GM21526 (cell line): Measurements from ENCODE around the gene GALNT18.

Source experiments
- ATAC-seq: cut with Tn5 transposase; IDR thresholded peaks from one replicate; pipeline ENCODE4 v1.9.1; 2021; ENCODE audit warnings: moderate library complexity; ENCODE audit not compliant: unreplicated experiment, low FRiP score

The GALNT18 gene

DNA sequence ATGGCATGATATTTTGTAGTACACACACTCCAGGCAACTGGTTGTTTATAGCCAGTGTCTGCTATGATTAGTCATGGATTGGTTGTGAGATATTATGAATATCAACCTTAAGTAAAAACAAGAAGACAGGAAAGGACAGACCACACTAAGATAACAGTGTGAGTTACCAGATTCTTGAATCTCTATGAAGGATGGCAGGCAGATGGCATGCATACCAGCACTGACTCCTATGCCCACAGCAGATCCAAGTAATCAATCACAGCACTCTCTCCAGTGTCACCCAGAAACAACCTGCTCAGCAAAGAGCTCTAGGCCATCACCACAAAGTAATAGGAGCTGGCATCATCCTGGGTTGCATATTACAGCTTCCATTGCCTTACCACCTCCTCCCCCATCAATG lies 116.6 kb downstream of the GALNT18 start:
- ATAC-seq = no peak

DNA sequence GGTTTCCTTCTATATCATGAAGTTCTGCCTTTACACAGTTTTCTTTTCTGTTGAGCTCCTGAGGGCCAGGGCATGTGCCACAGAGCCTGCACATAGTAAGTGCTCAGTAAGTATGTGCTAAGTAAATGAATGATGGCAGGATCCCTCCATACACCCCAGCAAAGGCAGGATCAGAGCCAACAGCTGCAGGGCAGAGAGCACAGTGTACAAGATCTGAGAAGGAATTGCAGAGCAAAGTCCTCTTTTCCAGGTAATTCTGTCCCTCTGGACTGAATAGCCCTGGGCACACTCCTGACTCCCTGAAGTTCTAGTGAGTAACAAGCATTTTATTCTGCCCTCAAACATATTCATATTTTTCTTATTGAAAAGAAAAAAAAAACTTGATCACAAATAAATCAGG lies 117.7 kb downstream of the GALNT18 start:
- no peak for ATAC-seq

GRCh38 chr11:11502263-11502861 lies 119.4 kb downstream of the GALNT18 start:
- no peak for ATAC-seq

- ATAC-seq = no peak
These were observed 120.1 kb downstream of the GALNT18 start for GRCh38 chr11:11501546-11502262.

GRCh38 chr11:11500744-11501487 lies 120.9 kb downstream of the GALNT18 start:
- no peak for ATAC-seq

- ATAC-seq = no peak
These were observed 122.5 kb downstream of the GALNT18 start for GRCh38 chr11:11499300-11499699.

GRCh38 chr11:11498195-11498594 lies 123.6 kb downstream of the GALNT18 start:
- ATAC-seq = no peak

DNA sequence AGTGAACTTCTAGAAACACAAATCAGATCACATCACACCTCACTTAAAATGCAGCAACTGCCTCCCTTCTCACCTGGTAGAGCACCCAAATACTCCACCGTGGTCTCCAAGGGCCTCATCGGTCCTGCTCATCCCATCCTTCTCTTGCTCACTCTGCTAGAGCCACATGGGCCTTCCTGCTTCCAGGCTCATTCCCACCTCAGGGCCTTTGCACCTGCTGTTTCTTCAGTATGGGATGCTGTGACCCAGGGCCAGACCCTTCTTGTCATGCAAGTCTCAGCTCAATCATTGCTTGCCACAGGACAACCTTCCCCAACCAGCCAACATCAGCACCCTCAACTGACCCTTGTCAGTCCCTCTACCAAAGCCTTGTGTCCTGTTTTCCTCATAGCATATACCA lies 124.9 kb downstream of the GALNT18 start:
- ATAC-seq = no peak

GRCh38 chr11:11494348-11494747 lies 127.5 kb downstream of the GALNT18 start:
- ATAC-seq = no peak

DNA sequence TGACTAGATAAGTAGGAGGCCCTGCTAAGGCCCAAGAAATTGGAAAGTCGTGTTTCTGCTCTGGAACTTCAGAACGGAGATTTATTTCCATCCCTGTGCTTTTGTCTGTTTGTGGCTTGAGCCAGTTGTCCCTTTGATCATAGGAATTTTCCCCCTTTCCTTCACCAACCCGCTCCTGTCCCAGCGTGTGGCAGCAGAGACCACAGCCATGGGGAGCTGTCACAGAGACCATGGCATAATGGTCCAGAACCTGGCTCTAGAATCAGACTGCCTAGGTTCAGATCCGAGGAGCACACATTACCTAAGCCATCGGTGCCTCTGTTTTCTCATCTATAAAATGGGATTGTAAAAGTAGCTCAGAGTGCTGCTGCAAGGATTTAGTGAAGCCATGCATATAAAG lies 128.1 kb downstream of the GALNT18 start:
- ATAC-seq = no peak

DNA sequence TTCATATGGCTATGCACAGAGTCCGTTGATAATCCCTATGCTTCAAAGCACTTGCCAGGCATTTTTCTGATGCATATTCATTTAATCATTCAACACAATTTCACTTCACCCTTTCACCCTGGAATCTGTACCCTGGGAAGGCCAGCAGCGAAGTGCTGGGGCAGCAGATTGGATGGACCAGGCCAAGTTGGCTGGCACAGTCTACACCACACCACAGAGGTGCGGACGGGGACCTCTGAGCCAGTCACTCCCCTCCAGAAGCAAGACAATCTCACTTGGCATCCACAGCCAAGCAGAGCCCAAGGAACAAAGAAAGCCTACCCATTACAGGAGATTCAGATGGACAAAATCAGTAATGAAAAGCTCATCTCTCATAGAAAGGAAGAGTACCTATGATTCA lies 130.2 kb downstream of the GALNT18 start:
- ATAC-seq = no peak

DNA sequence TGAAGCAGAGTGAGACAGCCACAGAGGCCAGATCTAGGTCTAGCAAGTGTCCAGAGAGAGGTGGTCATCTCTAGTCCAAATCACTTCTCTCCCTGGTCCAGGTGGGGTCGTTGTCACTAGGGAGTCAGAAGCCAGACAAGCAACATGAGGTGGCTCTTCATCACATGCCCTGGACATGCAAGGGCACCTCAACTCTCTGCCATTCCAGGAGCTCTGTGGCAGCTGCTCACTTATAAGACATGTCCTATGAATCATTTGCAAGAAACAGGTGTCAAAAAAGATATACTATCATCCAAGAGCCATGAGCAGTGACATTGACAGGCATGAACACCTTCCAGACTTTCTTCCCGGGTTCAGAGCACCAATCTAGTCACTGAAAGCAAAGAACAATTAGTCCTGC lies 130.8 kb downstream of the GALNT18 start:
- no peak for ATAC-seq

DNA sequence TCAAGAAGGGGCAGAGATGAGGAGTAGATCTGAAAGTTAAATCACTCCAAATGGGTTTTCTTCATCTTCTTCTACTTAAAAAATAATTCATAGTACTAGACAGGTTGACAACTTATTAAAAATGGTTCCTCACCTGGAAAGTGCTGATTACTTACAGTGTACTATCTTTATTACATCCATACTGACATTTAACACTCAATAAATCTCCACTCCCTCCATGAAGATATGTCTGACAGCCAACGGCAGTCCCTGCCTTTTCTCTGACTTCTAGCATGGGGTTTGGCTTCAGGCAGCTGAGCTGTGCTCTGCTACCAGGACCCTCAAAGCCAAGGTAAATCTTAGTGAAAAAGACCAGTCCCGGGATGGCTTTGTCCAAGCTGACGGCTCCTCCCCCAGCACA lies 135.4 kb downstream of the GALNT18 start:
- ATAC-seq = no peak

DNA sequence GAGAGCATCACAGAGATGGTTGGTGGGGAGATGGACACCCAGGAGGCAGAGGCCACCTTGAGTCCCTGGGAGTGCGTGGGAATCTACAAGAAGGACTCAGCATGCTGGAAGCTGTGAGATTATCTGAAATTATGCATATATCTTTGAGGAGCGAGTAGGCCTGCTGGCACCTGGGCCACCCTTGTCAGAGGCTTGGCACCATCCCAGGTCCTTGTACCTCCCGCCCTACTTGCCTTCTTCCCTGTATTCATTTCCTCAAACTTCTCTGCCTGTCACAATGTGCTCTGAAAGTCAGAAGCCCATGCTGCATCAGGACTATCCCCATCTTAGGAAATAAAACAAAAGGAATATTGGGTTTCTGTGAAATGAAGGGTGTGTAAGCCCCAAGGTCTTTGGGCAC lies 135.8 kb downstream of the GALNT18 start:
- ATAC-seq = no peak

DNA sequence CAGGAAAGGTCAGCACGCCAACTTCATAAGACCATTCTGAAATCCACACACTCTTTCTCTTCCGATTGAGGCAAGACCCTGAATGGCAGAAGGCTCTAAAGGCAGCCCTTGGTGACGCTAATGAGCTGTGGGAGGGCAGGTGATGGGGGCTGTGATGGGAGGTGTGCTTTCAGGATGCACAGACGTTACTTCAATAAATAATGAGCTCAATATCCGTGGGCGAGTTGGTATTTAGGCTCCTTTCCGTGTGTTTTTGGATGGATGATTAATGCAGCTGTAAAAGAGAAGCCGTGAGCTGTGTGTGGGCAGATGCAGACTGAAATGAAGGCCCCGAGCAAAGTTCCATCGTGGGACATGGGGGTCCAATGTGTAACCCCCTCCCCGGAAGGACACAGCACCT lies 138.2 kb downstream of the GALNT18 start:
- no peak for ATAC-seq

DNA sequence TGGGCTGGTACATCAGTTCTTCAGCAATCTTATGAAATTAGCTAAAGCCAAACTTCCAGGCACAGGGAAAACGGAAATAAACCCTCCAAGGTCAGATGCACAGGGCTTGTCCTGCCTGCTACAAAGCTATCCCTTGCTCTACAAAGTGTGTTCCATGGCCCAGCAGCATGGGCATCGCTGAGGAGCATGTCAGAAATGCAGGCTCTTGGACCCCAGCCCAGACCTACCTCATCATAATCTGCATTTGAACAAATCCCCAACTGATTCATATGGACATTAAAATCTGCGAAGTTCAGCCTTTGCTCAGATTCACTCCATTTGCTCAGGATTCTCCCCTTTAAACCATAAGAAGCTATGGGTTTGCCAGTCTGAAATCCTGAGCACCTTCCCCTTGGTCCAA lies 139.1 kb downstream of the GALNT18 start:
- ATAC-seq = no peak

DNA sequence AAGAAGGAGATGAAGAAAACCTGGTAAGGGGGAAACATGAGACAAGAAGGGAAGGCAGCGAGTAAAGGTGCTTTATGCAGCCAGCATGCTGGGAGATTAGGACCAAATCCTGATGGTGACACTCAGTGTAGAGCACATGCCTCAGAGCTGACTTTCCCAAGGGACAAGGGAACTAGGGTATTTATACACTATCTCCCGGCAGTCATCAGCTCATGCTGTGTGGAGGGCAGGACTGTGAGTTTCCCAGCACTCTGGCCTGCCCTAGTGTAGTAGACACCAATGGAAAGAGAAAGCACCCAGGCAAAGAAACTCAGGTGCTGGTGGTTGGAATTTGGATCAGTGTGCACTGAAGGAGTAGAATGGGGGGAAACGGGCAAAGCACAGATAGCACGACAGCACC lies 140.4 kb downstream of the GALNT18 start:
- no peak for ATAC-seq

- no peak for ATAC-seq
These were observed 140.8 kb downstream of the GALNT18 start for GRCh38 chr11:11480971-11481370.

GRCh38 chr11:11478687-11479086 lies 143.1 kb downstream of the GALNT18 start:
- ATAC-seq = no peak

DNA sequence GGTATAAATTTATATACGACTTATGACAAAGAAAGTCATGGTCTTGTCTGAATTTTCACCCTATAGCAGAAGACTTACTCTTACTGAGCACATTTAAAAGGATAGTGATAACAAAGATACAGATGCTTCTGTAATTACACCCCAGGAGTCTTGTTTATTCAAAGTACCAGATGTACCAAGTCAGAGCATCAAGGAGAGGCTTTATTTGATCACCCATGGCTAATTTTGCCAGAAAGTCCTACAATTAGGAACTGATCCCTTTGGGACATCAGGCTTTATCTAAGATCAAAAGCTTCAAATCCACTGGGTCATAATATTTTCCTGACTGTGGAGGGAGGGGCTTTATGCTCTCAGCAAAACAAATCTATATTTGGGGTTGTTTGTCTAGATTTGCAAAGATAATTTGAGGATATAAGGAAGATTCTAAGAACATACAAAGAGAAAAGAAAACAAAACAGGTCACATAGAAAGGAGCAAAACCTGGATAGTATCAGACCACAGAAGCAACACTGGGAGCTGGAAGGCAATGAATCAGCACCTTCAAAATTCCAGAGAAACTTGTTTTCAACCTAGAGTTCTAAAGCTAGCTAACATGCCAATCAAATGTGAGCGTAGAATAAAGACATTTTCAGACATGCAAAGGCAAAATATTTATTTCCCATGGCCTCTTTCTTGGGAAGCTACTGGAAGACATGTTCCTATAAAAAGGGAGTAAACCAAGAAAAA lies 143.9 kb downstream of the GALNT18 start:
- ATAC-seq = no peak

DNA sequence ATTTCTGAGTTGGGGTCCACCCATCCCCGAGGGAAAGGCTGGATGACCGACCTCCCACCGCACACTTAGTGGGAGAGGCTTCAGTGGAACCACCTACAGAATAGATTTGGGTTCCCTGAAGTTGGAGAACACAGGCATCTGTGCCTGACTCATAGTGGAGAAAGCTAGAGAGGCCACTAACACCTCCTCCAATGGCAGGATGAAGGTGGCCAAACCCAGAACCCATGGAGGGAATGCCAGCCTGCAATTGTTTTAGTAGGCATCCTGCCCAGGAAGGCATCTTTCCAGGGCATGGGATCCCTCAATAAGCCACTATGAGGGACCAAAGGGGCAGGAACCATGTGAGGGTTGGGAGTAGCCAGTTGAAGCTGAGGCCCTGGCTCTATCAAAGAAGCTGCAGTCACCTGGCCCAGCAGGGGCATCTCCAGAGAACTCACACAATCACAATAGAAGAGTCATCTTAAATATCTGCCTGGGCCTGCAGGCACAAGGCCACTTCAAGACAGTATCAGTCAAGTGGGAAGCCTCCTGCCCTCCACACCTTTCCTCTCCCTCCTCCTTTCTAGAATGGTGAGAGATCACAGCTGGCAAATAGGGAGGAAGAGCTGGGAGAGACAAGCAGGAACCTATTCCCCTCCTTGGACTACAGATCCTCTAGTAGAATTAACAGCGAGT lies 144.7 kb downstream of the GALNT18 start:
- ATAC-seq = no peak
